NB4 (cell line): ENCODE data around the gene ITPR2.

Experiments used
- DNase-seq: peaks from one replicate; pipeline ENCODE4 v3.0.0; 2010; ENCODE audit warnings: low read depth
- H3K4me3 ChIP-seq: one replicate; pipeline ENCODE4 v1.5.1; 2011; ENCODE audit warnings: mild to moderate bottlenecking, low read depth, low read length, moderate library complexity
- CTCF ChIP-seq: IDR thresholded peaks from one replicate; pipeline ENCODE4 v1.5.1; 2012; ENCODE audit warnings: low read depth, low read length
- MAX ChIP-seq: IDR thresholded peaks from 2 replicates; pipeline ENCODE4 v1.6.1; 2011; ENCODE audit warnings: low read depth, low read length
- MYC ChIP-seq: IDR thresholded peaks from 2 replicates; pipeline ENCODE4 v1.6.1; 2011; ENCODE audit warnings: low read depth, low read length
- POLR2A ChIP-seq: IDR thresholded peaks from 2 replicates; pipeline ENCODE4 v1.6.1; 2011; ENCODE audit warnings: mild to moderate bottlenecking; ENCODE audit not compliant: insufficient read length; ENCODE audit errors: extremely low read depth

ITPR2 gene

GRCh38 chr12:26853303-26854030, 20.5 kb upstream of the ITPR2 start:
- peak; percentile 91 for DNase-seq
- peak; percentile 47 for TF ChIP-seq MAX
- peak; percentile 100 for TF ChIP-seq CTCF
- TF ChIP-seq MYC = peak; percentile 69; the same call in 1 of the 2 replicates
- no peak for TF ChIP-seq POLR2A
- H3K4me3 ChIP-seq = no peak overlapping the region

- no peak for DNase-seq
- no peak overlapping the region for H3K4me3 ChIP-seq
- TF ChIP-seq MYC (no peak), MAX (no peak), CTCF (no peak), POLR2A (no peak)
These were observed 18.2 kb upstream of the ITPR2 start for GRCh38 chr12:26851031-26851809.

- TF ChIP-seq CTCF (no peak), POLR2A (no peak), MAX (no peak), MYC (no peak)
- no peak for DNase-seq
- H3K4me3 ChIP-seq = no peak overlapping the region
These were observed 15.3 kb upstream of the ITPR2 start for GRCh38 chr12:26848156-26848825.

- no peak overlapping the region for H3K4me3 ChIP-seq
- DNase-seq = no peak
- TF ChIP-seq CTCF = no peak
- TF ChIP-seq MAX = no peak
- no peak for TF ChIP-seq POLR2A
- no peak for TF ChIP-seq MYC
These were observed 14.4 kb upstream of the ITPR2 start for GRCh38 chr12:26847431-26847830.

GRCh38 chr12:26846416-26846815, 13.4 kb upstream of the ITPR2 start:
- DNase-seq = no peak
- no peak for TF ChIP-seq MYC
- no peak for TF ChIP-seq POLR2A
- TF ChIP-seq CTCF = no peak
- TF ChIP-seq MAX = no peak
- no peak overlapping the region for H3K4me3 ChIP-seq
